ENCODE measurements around the gene TM9SF2.
A peak's percentile ranks its signal among the peaks of the same experiment; 100 is the strongest.

The TM9SF2 gene

DNA sequence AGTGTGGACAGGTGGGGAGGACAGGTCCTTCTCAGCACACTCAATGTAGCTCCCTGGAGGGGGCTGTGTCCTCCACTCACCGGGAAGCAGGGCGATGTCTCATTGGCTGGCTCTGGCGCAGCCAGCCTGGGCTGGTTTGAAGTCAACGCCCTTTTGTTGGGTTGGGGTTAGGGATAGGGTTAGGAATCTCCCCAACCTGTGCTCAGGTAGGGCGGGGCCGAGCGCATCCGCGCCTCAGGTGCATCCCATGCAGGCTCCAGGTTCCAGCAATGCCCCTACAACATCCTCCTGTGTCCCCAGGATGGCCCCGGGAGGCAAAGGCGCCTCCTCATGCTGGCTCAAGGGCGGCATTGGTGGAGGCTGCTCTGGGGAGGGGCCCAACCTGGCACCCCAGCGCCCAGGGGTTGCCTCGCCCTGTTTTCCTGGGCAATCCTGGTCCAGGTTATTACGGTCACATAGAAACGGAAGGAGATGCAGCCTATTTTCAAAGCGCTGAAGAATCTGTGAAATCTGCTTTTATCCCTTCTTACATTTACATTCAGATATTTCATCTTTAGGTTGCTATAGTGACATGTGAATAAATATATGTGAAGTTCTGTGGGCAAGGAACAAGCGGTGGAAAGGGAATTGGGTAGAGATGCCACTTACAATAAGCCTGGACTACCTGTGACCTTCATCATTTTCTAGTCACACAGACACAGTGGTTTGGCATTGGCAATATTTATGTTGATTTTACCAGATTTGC lies 74.3 kb downstream of the TM9SF2 start:
- H3K4me3 ChIP-seq (replicated peaks; ENCODE audit: low read depth, low read length): no peak overlapping the region
- TF ChIP-seq, protein P1, sequence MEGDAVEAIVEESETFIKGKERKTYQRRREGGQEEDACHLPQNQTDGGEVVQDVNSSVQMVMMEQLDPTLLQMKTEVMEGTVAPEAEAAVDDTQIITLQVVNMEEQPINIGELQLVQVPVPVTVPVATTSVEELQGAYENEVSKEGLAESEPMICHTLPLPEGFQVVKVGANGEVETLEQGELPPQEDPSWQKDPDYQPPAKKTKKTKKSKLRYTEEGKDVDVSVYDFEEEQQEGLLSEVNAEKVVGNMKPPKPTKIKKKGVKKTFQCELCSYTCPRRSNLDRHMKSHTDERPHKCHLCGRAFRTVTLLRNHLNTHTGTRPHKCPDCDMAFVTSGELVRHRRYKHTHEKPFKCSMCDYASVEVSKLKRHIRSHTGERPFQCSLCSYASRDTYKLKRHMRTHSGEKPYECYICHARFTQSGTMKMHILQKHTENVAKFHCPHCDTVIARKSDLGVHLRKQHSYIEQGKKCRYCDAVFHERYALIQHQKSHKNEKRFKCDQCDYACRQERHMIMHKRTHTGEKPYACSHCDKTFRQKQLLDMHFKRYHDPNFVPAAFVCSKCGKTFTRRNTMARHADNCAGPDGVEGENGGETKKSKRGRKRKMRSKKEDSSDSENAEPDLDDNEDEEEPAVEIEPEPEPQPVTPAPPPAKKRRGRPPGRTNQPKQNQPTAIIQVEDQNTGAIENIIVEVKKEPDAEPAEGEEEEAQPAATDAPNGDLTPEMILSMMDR (IDR thresholded peaks at IDR 0.05; ENCODE audit: low read depth, low read length, missing control alignments): no peak
- DNase-seq (ENCODE audit: extremely low read depth, low read depth): no peak

DNA sequence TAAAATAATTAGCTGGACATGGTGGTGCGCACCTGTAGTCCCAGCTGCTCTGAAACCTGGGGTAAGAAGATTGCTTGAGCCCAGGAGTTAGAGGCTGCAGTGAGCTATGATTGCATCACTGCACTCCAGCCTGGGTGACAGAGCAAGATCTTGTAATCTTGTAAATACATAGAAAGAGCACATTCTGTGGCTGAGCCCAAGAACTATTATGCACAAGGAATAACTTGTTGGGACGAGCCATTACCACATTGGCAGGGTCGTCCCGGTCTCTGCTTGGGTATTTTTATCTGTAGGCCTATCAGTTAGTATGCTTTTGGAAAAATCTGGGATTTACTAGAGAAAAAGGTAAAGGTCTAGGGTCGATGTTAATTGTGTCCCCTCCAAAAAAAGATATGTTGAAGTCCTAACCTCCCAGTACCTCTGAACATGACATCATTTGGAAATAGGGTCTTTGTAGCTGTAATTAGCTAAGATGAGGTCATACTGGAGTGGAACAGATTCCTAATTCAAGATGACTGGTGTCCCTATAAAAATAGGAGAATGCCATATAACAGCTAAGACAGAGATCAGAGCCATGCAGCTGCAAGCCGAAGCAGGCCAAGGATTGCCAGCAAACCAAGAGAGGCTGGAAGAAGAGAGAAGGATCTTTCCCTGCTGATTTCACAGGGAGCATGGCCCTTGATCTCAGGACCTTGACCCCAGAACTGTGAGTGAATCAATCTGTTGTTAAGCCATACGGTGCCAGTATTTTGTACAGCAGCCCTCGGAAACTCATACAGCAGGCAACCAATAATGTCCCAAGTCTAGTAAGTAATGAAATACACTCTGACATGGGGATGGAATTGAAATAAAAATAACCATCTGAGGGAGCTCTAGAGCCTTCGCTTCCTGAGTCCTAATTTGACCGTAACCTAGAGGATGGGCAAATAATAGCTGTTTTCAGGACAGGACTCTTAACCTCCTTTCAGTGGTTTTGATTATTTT lies 77.0 kb downstream of the TM9SF2 start:
- H3K4me3 ChIP-seq (replicated peaks; ENCODE audit: low read depth, low read length): no peak overlapping the region
- TF ChIP-seq, protein P1 (IDR thresholded peaks at IDR 0.05; ENCODE audit: low read depth, low read length, missing control alignments): peak; percentile 27
- no peak for DNase-seq (ENCODE audit: extremely low read depth, low read depth)

DNA sequence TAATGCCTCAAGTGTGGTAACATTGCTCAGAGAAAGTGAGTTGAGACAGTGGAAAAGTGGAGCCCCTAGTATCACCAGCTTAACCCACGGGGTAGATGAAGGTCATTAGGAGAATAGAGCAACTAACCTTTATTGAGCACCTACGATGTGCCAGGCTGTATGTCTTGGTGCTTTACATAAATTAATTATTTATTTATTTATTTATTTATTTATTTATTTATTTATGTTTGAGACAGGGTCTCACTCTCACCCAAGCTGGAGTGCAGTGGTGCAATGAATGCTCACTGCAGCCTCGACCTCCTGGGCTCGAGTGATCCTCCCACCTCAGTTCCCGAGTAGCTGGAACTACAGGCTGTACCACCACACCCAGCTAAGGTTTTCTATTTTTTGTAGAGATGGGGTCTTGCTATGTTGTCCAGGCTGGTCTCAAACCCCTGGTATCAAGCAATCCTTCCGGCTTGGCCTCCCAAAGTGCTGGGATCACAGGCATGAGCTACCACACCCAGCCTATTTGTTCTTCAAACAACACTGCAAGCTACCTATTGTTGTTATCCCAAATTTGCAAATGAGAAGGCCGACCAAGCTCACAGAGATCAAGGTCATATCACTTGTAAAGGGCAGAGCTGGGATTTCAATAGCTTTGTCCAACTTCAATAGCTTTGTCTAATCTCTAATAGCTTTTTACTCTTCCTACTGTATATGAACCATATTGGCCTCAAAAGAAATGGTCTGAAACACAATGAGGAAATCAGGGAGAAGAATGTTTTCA lies 79.4 kb downstream of the TM9SF2 start:
- no peak for DNase-seq (ENCODE audit: extremely low read depth, low read depth)
- H3K4me3 ChIP-seq (replicated peaks; ENCODE audit: low read depth, low read length): no peak overlapping the region
- TF ChIP-seq, protein P1 (IDR thresholded peaks at IDR 0.05; ENCODE audit: low read depth, low read length, missing control alignments): no peak

DNA sequence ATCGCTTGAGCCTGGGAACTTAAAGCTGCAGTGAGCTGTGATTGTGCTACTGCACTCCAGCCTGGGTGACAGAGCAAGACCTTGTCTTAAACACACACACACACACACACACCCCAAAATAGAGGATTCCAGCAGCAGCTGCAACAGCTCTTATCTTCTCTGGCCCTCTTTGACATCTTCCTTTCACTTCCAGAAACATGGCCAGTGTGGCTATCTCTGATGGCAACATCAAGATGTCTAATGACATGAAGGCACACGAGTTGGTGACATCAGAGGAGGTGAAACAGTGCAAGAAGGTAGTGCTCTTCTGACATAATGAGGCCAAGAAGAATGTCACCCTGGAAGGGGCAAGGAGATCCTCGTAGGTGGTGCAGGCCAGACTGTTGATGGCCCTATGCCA lies 81.2 kb downstream of the TM9SF2 start:
- TF ChIP-seq, protein P1 (IDR thresholded peaks at IDR 0.05; ENCODE audit: low read depth, low read length, missing control alignments): no peak
- DNase-seq (ENCODE audit: extremely low read depth, low read depth): no peak
- no peak overlapping the region for H3K4me3 ChIP-seq (replicated peaks; ENCODE audit: low read depth, low read length)

DNA sequence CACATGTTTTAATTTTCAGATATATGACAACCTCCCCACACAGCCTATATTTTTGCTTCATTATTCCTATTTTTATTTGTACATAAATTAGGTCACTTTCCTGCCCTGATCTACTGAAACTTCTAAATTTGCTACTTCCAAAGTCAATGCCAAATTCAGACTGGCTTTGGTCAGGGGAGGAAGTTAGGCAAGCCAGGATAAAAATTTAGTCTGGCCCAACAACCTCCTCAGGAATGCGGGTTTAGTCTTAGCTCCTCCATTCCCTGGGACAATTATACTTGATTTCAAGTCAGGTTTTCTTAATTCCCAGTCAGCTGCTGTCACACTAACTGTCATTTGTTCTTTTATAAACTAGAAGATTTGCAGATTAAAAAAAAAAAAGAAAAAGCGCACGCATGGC lies 84.3 kb downstream of the TM9SF2 start:
- H3K4me3 ChIP-seq (replicated peaks; ENCODE audit: low read depth, low read length): no peak overlapping the region
- DNase-seq (ENCODE audit: extremely low read depth, low read depth): no peak
- TF ChIP-seq, protein P1 (IDR thresholded peaks at IDR 0.05; ENCODE audit: low read depth, low read length, missing control alignments): no peak

DNA sequence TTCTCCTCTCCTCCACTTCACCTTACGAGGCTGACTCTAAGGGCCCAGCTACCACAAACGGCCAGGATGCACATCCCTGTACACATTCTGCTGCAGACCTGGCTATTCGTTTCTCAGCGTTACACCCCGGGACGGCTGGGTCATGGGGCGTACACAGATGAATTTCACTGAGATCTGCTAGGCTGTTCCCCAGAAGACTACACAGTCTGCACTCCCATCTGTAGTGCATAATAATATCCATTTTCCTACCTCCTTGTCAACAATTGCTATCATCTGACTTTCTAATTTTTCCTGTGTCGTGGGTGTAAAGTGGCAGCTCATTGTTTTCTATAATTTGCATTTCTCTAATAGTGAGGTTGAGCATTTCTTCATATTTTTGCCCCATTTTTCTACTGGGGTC lies 85.7 kb downstream of the TM9SF2 start:
- TF ChIP-seq, protein P1 (IDR thresholded peaks at IDR 0.05; ENCODE audit: low read depth, low read length, missing control alignments): no peak
- no peak for DNase-seq (ENCODE audit: extremely low read depth, low read depth)
- H3K4me3 ChIP-seq (replicated peaks; ENCODE audit: low read depth, low read length): no peak overlapping the region

Data from HFF-Myc (cell line).